HG03175 (cell line): ENCODE results near the gene ROBO1.
A peak's percentile ranks its signal among the peaks of the same experiment; 100 is the strongest.

ENCODE experiments used
- ATAC-seq: cut with Tn5 transposase; IDR thresholded peaks from one replicate; pipeline ENCODE4 v1.9.1; 2021; ENCODE audit warnings: mild to moderate bottlenecking, moderate library complexity; ENCODE audit not compliant: unreplicated experiment

ROBO1 gene

GRCh38 chr3:78670094-78670493 is 1097.7 kb downstream of the ROBO1 start:
- ATAC-seq, result no peak

GRCh38 chr3:78668302-78668701 is 1099.5 kb downstream of the ROBO1 start:
- ATAC-seq, result no peak

GRCh38 chr3:78666470-78666800 is 1101.4 kb downstream of the ROBO1 start:
- ATAC-seq, result no peak

- ATAC-seq, result no peak
Measured at GRCh38 chr3:78665776-78666469, 1101.9 kb downstream of the ROBO1 start.

DNA sequence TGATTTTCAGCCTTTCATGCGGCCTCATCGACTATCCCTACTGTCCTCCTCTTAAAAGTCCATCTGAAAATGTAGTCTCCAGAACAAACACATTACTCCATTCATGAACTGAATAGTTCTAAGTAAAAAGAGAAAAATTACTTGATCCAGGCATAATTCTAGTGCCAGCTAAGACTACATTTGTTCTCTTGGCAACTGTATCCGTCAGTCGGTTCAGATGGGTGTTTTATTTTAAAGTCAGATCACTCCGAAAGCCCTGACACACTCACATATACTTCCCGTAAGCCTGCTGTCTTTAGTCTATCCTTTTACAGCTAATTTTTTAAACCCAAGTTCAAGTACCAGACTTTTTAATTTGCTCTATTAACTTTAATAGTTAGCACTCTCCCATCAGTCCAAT is 1102.7 kb downstream of the ROBO1 start:
- no peak for ATAC-seq

DNA sequence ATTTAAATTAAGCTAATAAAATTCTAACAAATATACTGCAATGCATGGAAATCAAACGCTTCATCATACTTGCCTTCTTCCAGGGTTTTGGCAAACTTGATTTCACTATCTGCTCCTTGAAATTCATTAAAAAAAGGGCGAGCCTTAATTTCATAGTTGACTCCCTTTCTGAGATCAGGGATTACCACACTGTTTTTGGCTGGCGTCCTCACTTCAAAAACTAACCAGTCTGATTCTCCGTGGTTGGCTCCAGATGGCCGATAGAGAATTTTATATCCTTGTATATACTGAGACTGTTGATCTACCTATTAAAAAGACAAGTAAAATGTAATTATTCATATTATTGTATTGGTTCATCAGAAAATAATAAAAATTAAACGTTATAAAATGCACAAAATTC is 1106.8 kb downstream of the ROBO1 start:
- no peak for ATAC-seq

DNA sequence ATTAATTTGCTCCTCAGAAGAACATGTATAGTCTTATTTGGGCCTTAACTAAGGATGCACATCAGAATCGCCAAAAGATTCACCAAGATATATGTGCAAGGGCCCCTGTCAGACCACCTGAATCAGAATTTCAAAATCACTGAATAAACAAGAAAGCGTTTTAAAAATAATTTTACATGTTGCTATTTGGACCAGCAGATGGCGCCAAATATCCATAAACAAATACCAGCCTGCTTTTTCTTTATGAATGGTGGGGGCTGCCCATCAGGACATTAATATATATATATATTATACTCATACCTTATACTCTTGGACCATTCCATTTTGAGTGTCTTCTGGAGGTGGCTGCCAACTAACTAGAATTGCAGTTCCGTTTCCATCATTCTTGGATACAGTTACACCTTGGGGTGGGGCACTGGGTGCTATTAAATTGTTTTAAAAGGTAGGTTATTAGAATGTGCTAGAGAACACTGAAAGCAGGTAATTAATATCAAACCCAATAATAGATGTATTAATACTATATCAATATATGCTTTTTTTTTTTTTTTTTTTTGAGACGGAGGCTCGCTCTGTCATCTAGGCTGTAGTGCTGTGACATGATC is 1108.3 kb downstream of the ROBO1 start:
- no peak for ATAC-seq

DNA sequence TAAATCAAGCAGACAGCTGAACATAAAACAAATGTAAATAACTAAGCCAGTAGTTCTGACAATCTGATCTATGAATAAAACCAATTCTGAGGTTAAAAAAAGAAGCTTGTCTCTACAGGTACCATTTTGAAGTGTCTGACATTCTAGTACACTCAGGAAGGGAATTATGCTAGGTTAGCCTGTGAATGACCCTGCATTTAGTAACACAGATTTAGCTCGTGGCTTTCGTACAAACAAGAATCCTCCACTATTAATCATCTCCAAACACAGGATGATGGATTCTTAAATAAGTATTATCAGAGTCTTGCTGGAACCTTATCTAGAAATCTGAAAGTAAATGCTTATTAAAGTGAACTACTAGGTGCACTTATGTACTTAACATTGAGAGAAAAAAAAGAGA is 1120.1 kb downstream of the ROBO1 start:
- ATAC-seq, result no peak

- ATAC-seq, result peak; percentile 91
Measured at GRCh38 chr3:78645628-78646310, 1122.0 kb downstream of the ROBO1 start.

- ATAC-seq, result no peak
Measured at GRCh38 chr3:78644847-78645246, 1123.0 kb downstream of the ROBO1 start.

DNA sequence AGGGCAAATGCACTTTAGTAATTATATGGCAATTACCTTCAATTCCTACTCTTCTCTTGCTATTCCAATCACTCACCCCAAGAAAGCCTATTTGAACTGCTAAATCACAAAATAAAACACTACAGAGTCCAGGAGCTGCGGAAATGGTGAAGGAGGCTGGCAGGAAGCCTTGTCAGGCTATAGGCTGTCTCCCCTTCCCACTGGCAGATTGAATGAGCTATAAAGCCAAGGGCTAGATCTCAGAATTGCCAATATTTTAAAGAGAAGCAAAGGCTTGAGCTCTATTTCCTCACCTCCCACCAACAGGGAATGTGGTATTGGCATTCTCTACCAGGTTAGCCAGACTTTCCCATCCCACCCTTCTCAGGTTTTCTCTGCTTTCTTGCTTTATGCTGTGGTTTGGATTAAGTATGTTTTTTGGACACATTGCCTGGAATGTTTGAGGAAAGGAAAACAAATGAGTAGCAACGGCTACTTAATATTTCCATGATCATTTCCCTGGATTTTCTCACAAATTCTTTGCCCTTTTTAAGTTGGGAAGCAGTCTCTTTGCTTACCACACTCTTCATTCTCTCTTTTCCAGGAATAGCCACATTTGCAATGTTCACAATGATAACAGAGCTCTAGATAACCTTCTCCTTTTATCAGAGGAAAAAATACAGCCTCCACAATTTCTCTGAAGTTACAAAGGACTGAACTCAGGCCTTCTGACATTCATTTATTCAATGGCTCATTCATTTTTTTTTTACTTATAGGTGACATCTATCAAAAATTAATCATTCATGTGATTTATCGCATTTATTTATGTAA is 1125.4 kb downstream of the ROBO1 start:
- ATAC-seq, result no peak

DNA sequence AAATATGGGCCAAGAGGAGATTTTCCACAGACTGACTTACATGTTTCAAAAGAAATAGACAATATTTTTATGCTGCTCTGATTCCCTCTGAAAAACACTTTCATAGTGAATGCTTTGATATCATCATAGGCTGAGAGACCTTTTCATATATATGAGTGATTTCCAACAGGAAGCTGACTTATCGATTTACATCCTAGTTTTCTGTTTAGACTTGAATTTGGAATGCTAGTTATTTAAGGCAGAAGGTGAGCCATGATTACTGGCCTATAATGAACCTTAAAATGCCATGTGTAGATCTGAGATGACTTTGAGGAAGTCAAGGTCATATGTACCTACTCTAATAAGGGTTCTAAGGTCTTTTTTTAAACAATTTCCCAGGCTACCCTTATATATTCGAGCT is 1126.1 kb downstream of the ROBO1 start:
- no peak for ATAC-seq

- no peak for ATAC-seq
Measured at GRCh38 chr3:78634316-78634715, 1133.5 kb downstream of the ROBO1 start.

GRCh38 chr3:78633626-78634025 is 1134.2 kb downstream of the ROBO1 start:
- ATAC-seq, result no peak

- ATAC-seq, result no peak
Measured at GRCh38 chr3:78632925-78633553, 1134.8 kb downstream of the ROBO1 start.

GRCh38 chr3:78629544-78629943 is 1138.3 kb downstream of the ROBO1 start:
- ATAC-seq, result no peak

GRCh38 chr3:78621061-78621716 is 1146.6 kb downstream of the ROBO1 start:
- ATAC-seq, result no peak

- no peak for ATAC-seq
Measured at GRCh38 chr3:78614486-78614885, 1153.3 kb downstream of the ROBO1 start.

GRCh38 chr3:78613421-78613879 is 1154.3 kb downstream of the ROBO1 start:
- ATAC-seq, result no peak

DNA sequence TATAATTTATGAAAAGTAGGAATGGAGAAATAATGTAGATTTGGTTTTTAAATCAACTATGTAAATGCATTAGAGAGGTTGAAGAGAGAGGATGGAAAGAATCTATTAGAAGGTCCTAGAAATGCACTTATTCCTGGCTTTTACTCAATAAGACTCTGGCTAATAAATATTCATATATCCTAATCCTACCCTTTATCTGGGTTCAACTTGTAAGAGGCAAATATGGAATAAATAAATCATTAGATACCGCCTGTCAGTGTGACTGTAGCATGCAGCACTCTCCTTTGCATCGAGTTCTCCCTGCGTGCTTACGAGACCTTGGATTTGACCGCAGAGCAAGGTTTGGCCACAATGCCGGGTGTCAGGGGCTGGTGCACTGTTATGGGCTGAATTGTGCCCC is 1156.5 kb downstream of the ROBO1 start:
- no peak for ATAC-seq
